Endothelial cell of umbilical vein (primary cell): ENCODE measurements around the gene CXorf65.

ENCODE experiments used
- CTCF ChIP-seq, 2 donors: IDR thresholded peaks; 1 replicate in 1 of 2; 2 replicates in 1 of 2; pipeline ENCODE4 v1.5.1; 2011; ENCODE audit warnings: low read length in 2 of 2, mild to moderate bottlenecking in 2 of 2, moderate library complexity in 2 of 2, control low read depth in 1 of 2, inconsistent platforms in 1 of 2, low read depth in 1 of 2; ENCODE audit not compliant: insufficient read depth in 1 of 2; ENCODE audit errors: extremely low read depth in 1 of 2
- EZH2 ChIP-seq: IDR thresholded peaks from 2 replicates; pipeline ENCODE4 v1.6.1; 2012; ENCODE audit warnings: borderline replicate concordance, low read depth, mild to moderate bottlenecking, moderate library complexity, low read length, inconsistent platforms; ENCODE audit not compliant: severe bottlenecking
- GATA2 ChIP-seq: IDR thresholded peaks from 2 replicates; pipeline ENCODE4 v1.7.0; 2011; ENCODE audit warnings: low read depth, mild to moderate bottlenecking, moderate library complexity, mixed read lengths, low read length; ENCODE audit not compliant: insufficient read length, insufficient read depth
- MYC ChIP-seq: IDR thresholded peaks from one replicate; pipeline ENCODE4 v1.6.1; 2011; ENCODE audit warnings: mild to moderate bottlenecking, low read depth, low read length
- POLR2A ChIP-seq: IDR thresholded peaks from 2 replicates; pipeline ENCODE4 v1.6.1; 2012; ENCODE audit warnings: low read depth, mild to moderate bottlenecking, control low read depth, low read length
- POLR2AphosphoS5 ChIP-seq: IDR thresholded peaks from 2 replicates; pipeline ENCODE4 v1.6.1; 2012; ENCODE audit warnings: low read depth, mild to moderate bottlenecking, control low read depth, low read length, moderate library complexity; ENCODE audit not compliant: insufficient read depth

DNA sequence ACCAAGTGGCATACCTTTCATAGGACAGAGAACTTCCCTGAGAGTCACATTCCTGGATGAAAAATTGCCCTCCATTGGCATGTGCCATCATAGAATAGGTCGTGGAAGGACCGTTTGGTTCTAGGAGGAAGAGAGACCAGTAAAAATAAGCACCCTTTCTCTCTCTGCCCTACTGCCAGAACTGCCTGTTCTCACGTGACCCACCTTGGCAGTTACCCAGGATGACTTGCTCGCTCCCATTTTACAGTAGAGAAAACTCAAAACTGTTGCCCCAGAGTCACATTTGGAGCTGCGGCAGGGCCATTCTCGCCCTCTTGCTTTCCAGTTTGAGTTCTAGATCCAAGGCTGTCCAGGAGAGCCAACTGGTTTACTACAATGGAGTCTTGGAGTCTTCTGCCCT lies 37.0 kb upstream of the CXorf65 start:
- no peak for TF ChIP-seq CTCF (IDR thresholded peaks at IDR 0.05; ENCODE audit: extremely low read depth in 1 of 2, insufficient read depth in 1 of 2, low read depth in 1 of 2, low read length in 2 of 2)
- no peak for TF ChIP-seq EZH2
- no peak for TF ChIP-seq POLR2AphosphoS5
- TF ChIP-seq POLR2A = no peak
- no peak for TF ChIP-seq GATA2
- TF ChIP-seq MYC = no peak
